Hepatocyte (in vitro differentiated cells): ENCODE results near the gene NDUFB10. TPM values are rescaled to one million over a fixed set of nuclear protein-coding genes. Genes with fewer than 3 reads are reported as not detected.

Experiments
- DNase-seq: peaks from one replicate; pipeline ENCODE4 v3.0.0-alpha.2; 2016; ENCODE audit warnings: low spot score
- H2AFZ ChIP-seq: fragments of 200-600 bp; sonication (generic); 2 replicates; pipeline ENCODE4 v1.6.0; 2016; ENCODE audit warnings: antibody characterized with exemption, mild to moderate bottlenecking
- H3K27ac ChIP-seq: fragments of 200-600 bp; sonication (generic); 2 replicates; pipeline ENCODE4 v1.5.1; 2016; ENCODE audit warnings: mild to moderate bottlenecking
- H3K27me3 ChIP-seq: fragments of 200-600 bp; sonication (generic); 2 replicates; pipeline ENCODE4 v1.6.1; 2016
- H3K36me3 ChIP-seq: fragments of 200-600 bp; sonication (generic); replicated peaks from 2 replicates; pipeline ENCODE4 v1.5.1; 2016; ENCODE audit warnings: low read depth; ENCODE audit not compliant: insufficient read depth
- H3K4me1 ChIP-seq: fragments of 200-600 bp; sonication (generic); 2 replicates; pipeline ENCODE4 v1.5.1; 2016; ENCODE audit warnings: mild to moderate bottlenecking, moderate library complexity; ENCODE audit not compliant: insufficient read depth
- H3K4me2 ChIP-seq: fragments of 200-600 bp; sonication (generic); 2 replicates; pipeline ENCODE4 v1.6.0; 2016
- H3K4me3 ChIP-seq: fragments of 200-600 bp; sonication (generic); 2 replicates; pipeline ENCODE4 v1.5.1; 2016; ENCODE audit warnings: mild to moderate bottlenecking
- H3K79me2 ChIP-seq: fragments of 200-600 bp; sonication (generic); 2 replicates; pipeline ENCODE4 v1.6.0; 2017; ENCODE audit warnings: mild to moderate bottlenecking
- H3K9me2 ChIP-seq: fragments of 200-600 bp; sonication (generic); replicated peaks from 2 replicates; pipeline ENCODE4 v1.6.0; 2017; ENCODE audit warnings: mild to moderate bottlenecking; ENCODE audit not compliant: insufficient read depth
- H3K9me3 ChIP-seq: fragments of 200-600 bp; sonication (generic); 2 replicates; pipeline ENCODE4 v1.5.1; 2016; ENCODE audit warnings: low read depth, mild to moderate bottlenecking
- H4K20me1 ChIP-seq: fragments of 200-600 bp; sonication (generic); 2 replicates; pipeline ENCODE4 v1.6.0; 2016; ENCODE audit warnings: mild to moderate bottlenecking; ENCODE audit not compliant: insufficient read depth, poor library complexity, severe bottlenecking
- CTCF ChIP-seq: fragments of 200-600 bp; sonication (generic); IDR thresholded peaks from 2 replicates; pipeline ENCODE4 v1.5.1; 2016; ENCODE audit warnings: antibody characterized with exemption, mild to moderate bottlenecking; ENCODE audit not compliant: poor library complexity
- EZH2 ChIP-seq: fragments of 200-600 bp; sonication (generic); IDR thresholded peaks from 2 replicates; pipeline ENCODE4 v1.6.1; 2016; ENCODE audit warnings: antibody characterized with exemption, mild to moderate bottlenecking, borderline replicate concordance
- EZH2phosphoT487 ChIP-seq: fragments of 200-600 bp; sonication (generic); IDR thresholded peaks from one replicate; pipeline ENCODE4 v1.6.1; 2018; ENCODE audit warnings: antibody characterized with exemption, mild to moderate bottlenecking, low read depth, moderate library complexity; ENCODE audit not compliant: unreplicated experiment, severe bottlenecking
- WGBS: methylation state at CpG from one replicate; pipeline ENCODE4 v1.1.6; 2016; ENCODE audit warnings: low lambda C conversion rate; ENCODE audit errors: missing lambda C conversion rate; 5-methylcytosine and 5-hydroxymethylcytosine counted together
- polyA plus RNA-seq: library from polyadenylated mRNA; unstranded; fragments of >200 nt; fragmentation: Nextera tagmentation; extraction: Ambion mirVana; gene quantifications from 2 replicates; pipeline ENCODE4 v1.2.1, GENCODE V29; 2016
- total RNA-seq: library from RNA; depleted of rRNA; stranded (reverse); fragments of >200 nt; gene quantifications from 2 replicates; pipeline ENCODE4 v1.2.3, GENCODE V29; 2014

Gene NDUFB10
- total and polyA plus RNA-seq, 2 experiments from 2014 or later: 234 to 244 TPM

- peak overlapping the region; percentile 90 for H3K4me2 ChIP-seq
- no peaks in the 10 kb centered on the region for H3K36me3 ChIP-seq
- peak; percentile 60 for DNase-seq
- no peaks in the 10 kb centered on the region for H3K9me3 ChIP-seq
- H3K27ac ChIP-seq: peak overlapping the region; percentile 75
- H3K4me3 ChIP-seq: peak overlapping the region; percentile 77
- H3K4me1 ChIP-seq: peaks cover 11% of the 10 kb centered on the region
- no peak overlapping the region for H2AFZ ChIP-seq
- WGBS: 15% methylated on average over 13 of the region's 22 CpGs
- no peaks in the 10 kb centered on the region for H3K27me3 ChIP-seq
- no peaks in the 10 kb centered on the region for H3K9me2 ChIP-seq
- no peaks in the 10 kb centered on the region for H4K20me1 ChIP-seq
- TF ChIP-seq EZH2phosphoT487 (no peak), EZH2 (no peak), CTCF (no peak)
- peaks cover 26% of the 10 kb centered on the region for H3K79me2 ChIP-seq
Observed at GRCh38 chr16:1972490-1972877, 13.1 kb downstream of the NDUFB10 start.

GRCh38 chr16:1973461-1974156, 14.3 kb downstream of the NDUFB10 start:
- H3K4me2 ChIP-seq: peak overlapping the region; percentile 90
- H4K20me1 ChIP-seq: no peaks in the 10 kb centered on the region
- TF ChIP-seq EZH2phosphoT487 (no peak), CTCF (no peak), EZH2 (no peak)
- H3K27me3 ChIP-seq: peaks cover 1% of the 10 kb centered on the region
- peaks cover 11% of the 10 kb centered on the region for H3K4me1 ChIP-seq
- H3K9me3 ChIP-seq: no peaks in the 10 kb centered on the region
- H3K4me3 ChIP-seq: no peak overlapping the region
- H3K36me3 ChIP-seq: no peaks in the 10 kb centered on the region
- DNase-seq: no peak
- 95% methylated on average over 14 of the region's 16 CpGs for WGBS
- peaks cover 26% of the 10 kb centered on the region for H3K79me2 ChIP-seq
- H2AFZ ChIP-seq: no peak overlapping the region
- H3K27ac ChIP-seq: no peak overlapping the region
- no peaks in the 10 kb centered on the region for H3K9me2 ChIP-seq

- no peak for DNase-seq
- Histone ChIP-seq H3K79me2 (peaks cover 26% of the 10 kb centered on the region), H2AFZ (no peak overlapping the region), H3K9me2 (no peaks in the 10 kb centered on the region), H3K9me3 (no peaks in the 10 kb centered on the region), H3K27me3 (peaks cover 9% of the 10 kb centered on the region), H3K4me3 (no peak overlapping the region), H3K36me3 (no peaks in the 10 kb centered on the region), H3K4me2 (no peak overlapping the region), H3K27ac (no peak overlapping the region), H4K20me1 (no peaks in the 10 kb centered on the region), H3K4me1 (peaks cover 13% of the 10 kb centered on the region)
- TF ChIP-seq CTCF: no peak
- TF ChIP-seq EZH2phosphoT487: no peak
- WGBS: 96% methylated on average over 42 of the region's 42 CpGs
Observed at GRCh38 chr16:1974157-1975070, 15.1 kb downstream of the NDUFB10 start.
